Brain microvascular endothelial cell (primary cell): ENCODE measurements around the gene AMFR.

ENCODE experiments used
- DNase-seq: peaks from one replicate; pipeline ENCODE4 v3.0.0-alpha.2; 2020
- H3K27ac ChIP-seq: fragments of 250-450 bp; sonication (Bioruptor Pico); 2 replicates; pipeline ENCODE4 v1.5.1; 2020; ENCODE audit warnings: mild to moderate bottlenecking, moderate library complexity
- H3K27me3 ChIP-seq: fragments of 250-450 bp; sonication (Bioruptor Pico); replicated peaks from 2 replicates; pipeline ENCODE4 v1.5.1; 2020; ENCODE audit warnings: mild to moderate bottlenecking
- H3K36me3 ChIP-seq: fragments of 250-450 bp; sonication (Bioruptor Pico); replicated peaks from 2 replicates; pipeline ENCODE4 v1.5.1; 2020; ENCODE audit warnings: mild to moderate bottlenecking
- H3K4me3 ChIP-seq: 2 replicates; pipeline ENCODE4 v1.5.1; 2011; ENCODE audit warnings: low read depth, mild to moderate bottlenecking, control low read depth, low read length, moderate library complexity
- in situ Hi-C: cut with HindIII; loops from 2 replicates; pipeline ENCODE4 v1.10.0; 2017; ENCODE audit warnings: low sequenced_read_pairs, low pct_ligation_motif_present
- TF ChIP-seq, protein P1 (sequence below): IDR thresholded peaks from 2 replicates; pipeline ENCODE4 v1.5.1; 2011; ENCODE audit warnings: low read depth, mild to moderate bottlenecking, moderate library complexity, low read length, control low read depth, inconsistent platforms; ENCODE audit errors: missing control alignments

The AMFR gene

DNA sequence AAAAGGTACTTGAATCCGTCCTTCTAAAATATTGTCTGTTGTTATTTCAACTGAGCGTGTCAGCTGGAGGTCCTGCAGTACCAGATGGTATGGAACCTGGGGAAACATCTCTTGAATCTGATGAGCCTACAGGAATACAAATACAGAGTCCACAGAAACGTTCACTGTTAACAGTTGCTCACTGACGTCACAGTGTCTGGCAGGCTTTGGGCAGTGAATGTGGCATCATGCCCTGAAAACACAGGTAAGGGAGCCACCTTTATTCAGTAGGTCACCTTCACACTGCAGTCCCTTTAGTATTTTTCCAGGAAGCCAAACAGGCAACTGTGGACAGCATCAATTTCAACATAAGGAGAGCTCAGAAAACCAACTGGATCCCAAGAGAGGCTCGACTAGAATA lies 56.1 kb downstream of the AMFR start:
- no peak for DNase-seq
- peaks cover 19% of the 10 kb centered on the region for H3K36me3 ChIP-seq
- H3K27me3 ChIP-seq = no peaks in the 10 kb centered on the region
- no peak overlapping the region for H3K27ac ChIP-seq
- in situ Hi-C loops = no loop called here
- no peak overlapping the region for H3K4me3 ChIP-seq
- TF ChIP-seq, protein P1, sequence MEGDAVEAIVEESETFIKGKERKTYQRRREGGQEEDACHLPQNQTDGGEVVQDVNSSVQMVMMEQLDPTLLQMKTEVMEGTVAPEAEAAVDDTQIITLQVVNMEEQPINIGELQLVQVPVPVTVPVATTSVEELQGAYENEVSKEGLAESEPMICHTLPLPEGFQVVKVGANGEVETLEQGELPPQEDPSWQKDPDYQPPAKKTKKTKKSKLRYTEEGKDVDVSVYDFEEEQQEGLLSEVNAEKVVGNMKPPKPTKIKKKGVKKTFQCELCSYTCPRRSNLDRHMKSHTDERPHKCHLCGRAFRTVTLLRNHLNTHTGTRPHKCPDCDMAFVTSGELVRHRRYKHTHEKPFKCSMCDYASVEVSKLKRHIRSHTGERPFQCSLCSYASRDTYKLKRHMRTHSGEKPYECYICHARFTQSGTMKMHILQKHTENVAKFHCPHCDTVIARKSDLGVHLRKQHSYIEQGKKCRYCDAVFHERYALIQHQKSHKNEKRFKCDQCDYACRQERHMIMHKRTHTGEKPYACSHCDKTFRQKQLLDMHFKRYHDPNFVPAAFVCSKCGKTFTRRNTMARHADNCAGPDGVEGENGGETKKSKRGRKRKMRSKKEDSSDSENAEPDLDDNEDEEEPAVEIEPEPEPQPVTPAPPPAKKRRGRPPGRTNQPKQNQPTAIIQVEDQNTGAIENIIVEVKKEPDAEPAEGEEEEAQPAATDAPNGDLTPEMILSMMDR = no peak

DNA sequence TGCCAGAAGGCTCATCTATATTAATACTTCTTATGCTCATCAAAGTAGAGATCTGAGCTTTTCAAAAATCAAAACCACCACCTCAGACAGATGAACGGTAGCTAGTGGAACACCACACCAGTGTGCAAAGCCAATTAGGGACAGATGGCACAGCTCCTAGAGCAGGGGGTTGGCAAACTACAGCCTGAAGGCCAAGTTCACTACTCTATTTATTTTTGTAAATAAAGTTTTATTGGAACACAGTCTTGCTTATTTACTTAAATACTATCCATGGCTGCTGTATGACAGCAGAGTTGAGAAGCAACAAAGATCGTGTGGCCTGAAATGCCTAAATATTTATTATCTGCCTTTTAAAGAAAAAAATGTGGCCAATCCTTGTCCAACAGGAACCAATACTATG lies 56.8 kb downstream of the AMFR start:
- Histone ChIP-seq H3K4me3 (no peak overlapping the region), H3K36me3 (peaks cover 25% of the 10 kb centered on the region), H3K27ac (no peak overlapping the region), H3K27me3 (no peaks in the 10 kb centered on the region)
- TF ChIP-seq, protein P1 = no peak
- in situ Hi-C loops = no loop called here
- no peak for DNase-seq

DNA sequence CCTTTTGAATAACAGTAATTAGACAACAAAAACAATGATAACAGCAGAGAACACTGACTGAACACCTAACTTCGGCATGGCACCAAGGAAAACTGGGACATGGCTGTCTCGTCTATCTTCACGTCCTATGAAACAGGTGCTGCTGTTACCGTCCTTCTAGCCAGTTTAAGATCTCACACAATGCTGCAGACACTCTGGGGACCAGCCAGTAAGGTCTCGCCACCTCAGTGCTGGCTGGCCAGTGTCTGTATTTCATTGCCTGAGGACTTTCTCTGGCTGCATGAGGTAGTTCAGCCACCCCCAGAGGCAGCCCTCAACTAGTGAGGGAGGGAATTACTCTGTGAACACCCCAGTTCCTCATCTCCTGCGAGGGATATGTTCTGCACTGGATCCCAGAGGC lies 57.6 kb downstream of the AMFR start:
- Histone ChIP-seq H3K27me3 (no peaks in the 10 kb centered on the region), H3K4me3 (no peak overlapping the region), H3K36me3 (peaks cover 33% of the 10 kb centered on the region), H3K27ac (no peak overlapping the region)
- TF ChIP-seq, protein P1 = no peak
- in situ Hi-C loops = no loop called here
- DNase-seq = no peak

DNA sequence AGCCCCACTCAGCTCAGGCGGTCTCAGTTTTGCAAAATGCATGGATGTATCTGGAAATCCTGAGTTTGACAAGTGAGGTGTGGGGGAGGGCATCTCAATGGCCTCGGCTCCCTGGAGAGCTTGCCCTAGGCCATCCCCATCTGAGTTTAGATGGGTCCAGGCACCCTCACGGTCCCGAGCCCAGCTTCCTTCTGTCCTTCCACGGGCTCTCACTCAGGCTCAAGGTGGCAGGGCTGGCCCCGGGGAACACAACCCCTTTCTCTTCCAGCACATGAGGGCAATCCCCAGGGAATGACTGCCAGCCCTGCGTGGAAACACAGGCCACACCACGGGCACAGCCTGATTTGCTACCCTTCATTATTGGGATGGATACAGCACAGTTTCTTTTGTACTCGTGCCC lies 58.4 kb downstream of the AMFR start:
- no peak overlapping the region for H3K4me3 ChIP-seq
- DNase-seq = no peak
- in situ Hi-C loops = no loop called here
- TF ChIP-seq, protein P1 = no peak
- no peaks in the 10 kb centered on the region for H3K27me3 ChIP-seq
- H3K36me3 ChIP-seq = peaks cover 37% of the 10 kb centered on the region
- H3K27ac ChIP-seq = no peak overlapping the region

DNA sequence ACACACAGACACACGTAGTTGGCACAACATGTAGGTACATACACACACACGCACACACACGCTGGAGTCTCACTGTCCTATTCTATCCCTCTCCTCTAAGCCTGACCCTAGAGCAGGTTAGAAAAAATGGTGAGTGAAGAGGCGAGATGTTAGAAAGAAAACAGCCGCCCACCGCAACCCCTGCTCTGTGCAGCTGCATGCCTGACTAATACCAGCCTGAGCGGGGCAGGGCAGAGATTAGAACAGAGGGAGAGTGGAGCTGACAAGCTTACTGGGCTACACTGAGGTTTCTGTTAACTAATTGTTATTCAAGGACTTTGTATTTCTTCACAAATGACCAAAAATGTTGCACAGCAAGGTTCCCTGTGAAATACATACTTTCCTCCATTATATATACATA lies 59.8 kb downstream of the AMFR start:
- in situ Hi-C loops = no loop called here
- H3K27me3 ChIP-seq = no peaks in the 10 kb centered on the region
- no peak overlapping the region for H3K4me3 ChIP-seq
- H3K36me3 ChIP-seq = peaks cover 37% of the 10 kb centered on the region
- TF ChIP-seq, protein P1 = no peak
- H3K27ac ChIP-seq = no peak overlapping the region
- DNase-seq = no peak

DNA sequence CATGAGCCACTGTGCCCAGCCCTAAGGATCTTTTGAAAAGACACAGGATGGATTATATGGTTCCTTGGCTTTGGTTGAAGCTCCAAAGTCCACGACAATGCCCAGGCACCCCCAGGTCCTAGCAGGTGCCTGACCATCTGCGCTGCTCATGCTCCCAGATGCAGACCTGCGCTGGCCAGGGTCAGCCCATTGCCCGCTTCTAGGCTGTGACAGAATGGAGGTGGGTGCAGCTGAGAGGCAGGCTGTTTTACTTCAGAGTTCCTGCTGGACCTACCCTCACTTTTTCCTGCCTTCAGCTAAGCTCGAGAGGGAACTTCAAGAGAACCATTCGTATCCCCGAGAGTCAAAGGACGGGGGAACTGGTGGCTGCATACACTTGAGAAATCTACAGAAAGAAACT lies 60.5 kb downstream of the AMFR start:
- no peak overlapping the region for H3K27ac ChIP-seq
- H3K4me3 ChIP-seq = no peak overlapping the region
- TF ChIP-seq, protein P1 = no peak
- DNase-seq = no peak
- H3K36me3 ChIP-seq = peaks cover 37% of the 10 kb centered on the region
- in situ Hi-C loops = no loop called here
- no peaks in the 10 kb centered on the region for H3K27me3 ChIP-seq
